Stimulated activated CD8-positive, alpha-beta memory T cell treated with anti-CD3 and anti-CD28 coated beads, Interleukin-12 subunit alpha, Interleukin-12 subunit beta, amount 100 ng/mL, for 4 hours (primary cell): ENCODE data around the gene PPP2R3B.
"Not testable (repeated sequence)": the region's sequence is repeated elsewhere in the genome, so short reads cannot be mapped to it uniquely, and the experiment has no call there.

Experiments
- DNase-seq: peaks from one replicate; pipeline ENCODE4 v3.0.0-alpha.2; 2020; ENCODE audit warnings: low read depth

Gene PPP2R3B

GRCh38 chrX:405149-405548 is 18.4 kb upstream of the PPP2R3B start:
- DNase-seq, result no peak

- DNase-seq, result no peak
Observed at GRCh38 chrX:404656-405055, 17.9 kb upstream of the PPP2R3B start.

GRCh38 chrX:402857-403256 is 16.1 kb upstream of the PPP2R3B start:
- DNase-seq, result no peak

GRCh38 chrX:400258-400657 is 13.6 kb upstream of the PPP2R3B start:
- DNase-seq, result no peak

- no peak for DNase-seq
Observed at GRCh38 chrX:397575-397974, 10.9 kb upstream of the PPP2R3B start.

- no peak for DNase-seq
Observed at GRCh38 chrX:394830-395229, 8.1 kb upstream of the PPP2R3B start.

- no peak for DNase-seq
Observed at GRCh38 chrX:392575-392846, 5.8 kb upstream of the PPP2R3B start.

- no peak for DNase-seq
Observed at GRCh38 chrX:391717-392574, 5.2 kb upstream of the PPP2R3B start.

- no peak for DNase-seq
Observed at GRCh38 chrX:390459-390858, 3.8 kb upstream of the PPP2R3B start.

GRCh38 chrX:389021-389441 is 2.3 kb upstream of the PPP2R3B start:
- DNase-seq, result no peak

GRCh38 chrX:387729-388128 is 1.0 kb upstream of the PPP2R3B start:
- DNase-seq, result no peak

GRCh38 chrX:386239-386767 is 404 bp downstream of the PPP2R3B start:
- peak; percentile 30 for DNase-seq

GRCh38 chrX:385736-386135 is 971 bp downstream of the PPP2R3B start:
- not testable (repeated sequence) for DNase-seq

- DNase-seq, result no peak
Observed at GRCh38 chrX:384861-385260, 1.8 kb downstream of the PPP2R3B start.

- no peak for DNase-seq
Observed at GRCh38 chrX:378443-378842, 8.3 kb downstream of the PPP2R3B start.

GRCh38 chrX:376206-376605 is 10.5 kb downstream of the PPP2R3B start:
- DNase-seq, result not testable (repeated sequence)

GRCh38 chrX:375181-376036 is 11.3 kb downstream of the PPP2R3B start:
- no peak for DNase-seq

- DNase-seq, result no peak
Observed at GRCh38 chrX:374596-374995, 12.1 kb downstream of the PPP2R3B start.

GRCh38 chrX:373641-374471 is 12.9 kb downstream of the PPP2R3B start:
- no peak for DNase-seq

- DNase-seq, result no peak
Observed at GRCh38 chrX:372856-373640, 13.7 kb downstream of the PPP2R3B start.

- DNase-seq, result no peak
Observed at GRCh38 chrX:371907-372306, 14.8 kb downstream of the PPP2R3B start.
